CD14-positive monocyte (primary cell): ENCODE results near the gene CCL18. TPM values are rescaled to one million over a fixed set of nuclear protein-coding genes. Genes with fewer than 3 reads are reported as not detected.

Experiments
- DNase-seq, 3 donors: peaks; one replicate each; pipeline ENCODE4 v3.0.0-alpha.2; 2011 to 2022
- H2AFZ ChIP-seq: 2 replicates; pipeline ENCODE4 v1.6.0; 2012; ENCODE audit warnings: mild to moderate bottlenecking, low read depth, low read length, inconsistent platforms; ENCODE audit not compliant: insufficient read depth, poor library complexity, severe bottlenecking
- H3K27ac ChIP-seq, 2 donors: 1 replicate in 1 of 2; 2 replicates in 1 of 2; pipeline ENCODE4 v1.5.1; 2012 to 2013; ENCODE audit warnings: low read length in 2 of 2, control low read depth in 1 of 2, inconsistent platforms in 1 of 2, low read depth in 1 of 2, mild to moderate bottlenecking in 1 of 2
- H3K27me3 ChIP-seq, 2 donors: one replicate each; pipeline versions ENCODE4 v1.6.0 to v1.6.1; 2011 to 2013; ENCODE audit warnings: low read length in 2 of 2; ENCODE audit not compliant: control insufficient read depth in 2 of 2, insufficient read depth in 2 of 2
- H3K36me3 ChIP-seq, 2 donors: replicated peaks in 1 of 2; 1 replicate in 1 of 2; 2 replicates in 1 of 2; pipeline versions ENCODE4 v1.5.1 to v1.6.1; 2012 to 2013; ENCODE audit warnings: low read length in 2 of 2, control low read depth in 1 of 2, inconsistent platforms in 1 of 2, mild to moderate bottlenecking in 1 of 2; ENCODE audit not compliant: insufficient read depth in 2 of 2, control insufficient read depth in 1 of 2
- H3K4me1 ChIP-seq, 2 donors: 1 replicate in 1 of 2; 2 replicates in 1 of 2; pipeline versions ENCODE4 v1.5.1 to v1.6.1; 2012 to 2013; ENCODE audit warnings: low read length in 2 of 2, control low read depth in 1 of 2, inconsistent platforms in 1 of 2, mild to moderate bottlenecking in 1 of 2, moderate library complexity in 1 of 2; ENCODE audit not compliant: insufficient read depth in 2 of 2, control insufficient read depth in 1 of 2
- H3K4me2 ChIP-seq: replicated peaks from 2 replicates; pipeline ENCODE3; 2012; ENCODE audit warnings: low read length, moderate library complexity, mild to moderate bottlenecking; ENCODE audit not compliant: poor library complexity, severe bottlenecking; ENCODE audit errors: extremely low read depth
- H3K4me3 ChIP-seq, 3 experiments: fragments of 200-600 bp in 1 of 3; sonication (generic) in 1 of 3; replicated peaks in 1 of 3; 1 replicate in 2 of 3; 2 replicates in 1 of 3; pipeline ENCODE4 v1.5.1; 2011 to 2013; ENCODE audit warnings: low read length in 3 of 3, mild to moderate bottlenecking in 3 of 3, control low read depth in 2 of 3, low read depth in 2 of 3, inconsistent platforms in 1 of 3, moderate library complexity in 1 of 3
- H3K79me2 ChIP-seq: 2 replicates; pipeline ENCODE4 v1.6.0; 2012; ENCODE audit warnings: mild to moderate bottlenecking, control low read depth, inconsistent platforms, low read length, moderate library complexity; ENCODE audit not compliant: insufficient read depth
- H3K9ac ChIP-seq: 2 replicates; pipeline ENCODE4 v1.6.0; 2017; ENCODE audit warnings: low read length, mild to moderate bottlenecking; ENCODE audit not compliant: insufficient read depth, poor library complexity, severe bottlenecking
- H3K9me3 ChIP-seq, 2 donors: replicated peaks in 1 of 2; 1 replicate in 1 of 2; 2 replicates in 1 of 2; pipeline versions ENCODE4 v1.5.1 to v1.6.1; 2012 to 2013; ENCODE audit warnings: low read length in 2 of 2, control low read depth in 1 of 2; ENCODE audit not compliant: control insufficient read depth in 1 of 2, insufficient read depth in 1 of 2
- H4K20me1 ChIP-seq: 2 replicates; pipeline ENCODE4 v1.6.0; 2012; ENCODE audit warnings: mild to moderate bottlenecking, low read length, control low read depth, moderate library complexity; ENCODE audit not compliant: insufficient read depth
- H3K27ac Mint-ChIP-seq, 7 donors: one replicate each; pipeline ENCODE4 v1.8.0; 2020; ENCODE audit warnings: mild to moderate bottlenecking in 7 of 7, mixed read lengths in 7 of 7, moderate library complexity in 6 of 7, inconsistent platforms in 2 of 7
- H3K27me3 Mint-ChIP-seq, 3 donors: one replicate each; pipeline ENCODE4 v1.8.0; 2021 to 2022; ENCODE audit warnings: low read depth in 3 of 3, mild to moderate bottlenecking in 3 of 3, mixed read lengths in 3 of 3, moderate library complexity in 3 of 3, inconsistent platforms in 1 of 3
- H3K36me3 Mint-ChIP-seq, 2 donors: one replicate each; pipeline ENCODE4 v1.8.0; 2020; ENCODE audit warnings: mixed read lengths in 2 of 2, inconsistent platforms in 1 of 2, mild to moderate bottlenecking in 1 of 2
- H3K4me1 Mint-ChIP-seq: one replicate; pipeline ENCODE4 v1.8.0; 2020; ENCODE audit warnings: mild to moderate bottlenecking, mixed read lengths
- H3K4me3 Mint-ChIP-seq, 2 donors: one replicate each; pipeline ENCODE4 v1.8.0; 2020; ENCODE audit warnings: mild to moderate bottlenecking in 2 of 2, mixed read lengths in 2 of 2, moderate library complexity in 1 of 2
- H3K9me3 Mint-ChIP-seq, 7 donors: one replicate each; pipeline ENCODE4 v1.8.0; 2020 to 2022; ENCODE audit warnings: mixed read lengths in 7 of 7, mild to moderate bottlenecking in 6 of 7, moderate library complexity in 6 of 7, inconsistent platforms in 2 of 7
- WGBS: methylation state at CpG from one replicate; pipeline ENCODE4 v1.1.5; 2013; ENCODE audit warnings: missing lambda C conversion rate; ENCODE audit not compliant: insufficient coverage; 5-methylcytosine and 5-hydroxymethylcytosine counted together
- intact Hi-C, 2 donors: fragments of 100-400 bp; cut with micrococcal nuclease; formaldehyde crosslinking; loops; one replicate each; pipeline versions ENCODE4 v1.15.0 to v1.15.1; 2023
- polyA plus RNA-seq, 3 donors: library from polyadenylated mRNA; depleted of rRNA in 1 of 3; unstranded in 2 of 3; stranded (reverse) in 1 of 3; fragments of 300-500 nt in 2 of 3; fragments of >200 nt in 1 of 3; fragmentation: Illumina TruSeq in 2 of 3; gene quantifications; 1 replicate in 2 of 3; 2 replicates in 1 of 3; pipeline ENCODE4 v1.2.3, GENCODE V29; 2012 to 2021
- TF ChIP-seq, protein P1 (sequence below): fragments of 200-600 bp; IDR thresholded peaks from one replicate; pipeline ENCODE4 v1.8.0; 2022; ENCODE audit warnings: antibody characterized with exemption, mild to moderate bottlenecking

The CCL18 gene
- polyA plus RNA-seq, 3 donors = not detected

DNA sequence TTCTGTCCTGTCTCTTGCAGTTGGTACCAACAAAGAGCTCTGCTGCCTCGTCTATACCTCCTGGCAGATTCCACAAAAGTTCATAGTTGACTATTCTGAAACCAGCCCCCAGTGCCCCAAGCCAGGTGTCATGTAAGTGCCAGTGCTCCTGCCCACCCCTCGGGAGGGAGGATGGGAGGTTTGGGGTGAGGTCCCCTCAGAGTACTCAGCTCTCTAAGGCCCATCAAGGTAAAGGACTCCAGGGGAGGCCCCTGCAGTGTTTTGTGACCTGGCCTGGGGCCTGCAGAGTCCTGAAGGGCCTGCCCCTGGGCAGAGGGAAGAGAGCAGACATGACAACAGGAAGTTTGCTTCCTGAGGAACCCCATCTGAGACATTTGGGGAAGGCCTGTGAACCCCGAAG lies 6.4 kb downstream of the CCL18 start:
- Histone ChIP-seq H3K9ac (peak overlapping the region; percentile 5), H3K36me3 (no peaks in the 10 kb centered on the region), H3K4me3 (no peak overlapping the region), H3K9me3 (no peaks in the 10 kb centered on the region), H4K20me1 (no peaks in the 10 kb centered on the region), H3K27me3 (no peaks in the 10 kb centered on the region), H2AFZ (peak overlapping the region; percentile 8), H3K4me2 (no peak overlapping the region), H3K27ac (no peak overlapping the region), H3K79me2 (no peaks in the 10 kb centered on the region), H3K4me1 (peaks cover 6 to 7% of the 10 kb centered on the region in 2 donors)
- intact Hi-C loops = loop anchor here in 1 of 2 donors (5.0 to 10.0 kb wide), 3 partner anchors 56 to 93 kb away; partner anchors contain the start of gene CCL23
- WGBS = 83% methylated on average over 1 of the region's 3 CpGs
- Mint-ChIP-seq H3K27ac (peak overlapping the region in 3 of 7 donors; percentile 27 to 48 (median 32)), H3K9me3 (no peaks in the 10 kb centered on the region), H3K4me1 (peaks cover 14% of the 10 kb centered on the region), H3K27me3 (peaks cover 0 to 2% (median under 1%) of the 10 kb centered on the region in 3 donors), H3K4me3 (no peak overlapping the region), H3K36me3 (no peaks in the 10 kb centered on the region)
- TF ChIP-seq, protein P1, sequence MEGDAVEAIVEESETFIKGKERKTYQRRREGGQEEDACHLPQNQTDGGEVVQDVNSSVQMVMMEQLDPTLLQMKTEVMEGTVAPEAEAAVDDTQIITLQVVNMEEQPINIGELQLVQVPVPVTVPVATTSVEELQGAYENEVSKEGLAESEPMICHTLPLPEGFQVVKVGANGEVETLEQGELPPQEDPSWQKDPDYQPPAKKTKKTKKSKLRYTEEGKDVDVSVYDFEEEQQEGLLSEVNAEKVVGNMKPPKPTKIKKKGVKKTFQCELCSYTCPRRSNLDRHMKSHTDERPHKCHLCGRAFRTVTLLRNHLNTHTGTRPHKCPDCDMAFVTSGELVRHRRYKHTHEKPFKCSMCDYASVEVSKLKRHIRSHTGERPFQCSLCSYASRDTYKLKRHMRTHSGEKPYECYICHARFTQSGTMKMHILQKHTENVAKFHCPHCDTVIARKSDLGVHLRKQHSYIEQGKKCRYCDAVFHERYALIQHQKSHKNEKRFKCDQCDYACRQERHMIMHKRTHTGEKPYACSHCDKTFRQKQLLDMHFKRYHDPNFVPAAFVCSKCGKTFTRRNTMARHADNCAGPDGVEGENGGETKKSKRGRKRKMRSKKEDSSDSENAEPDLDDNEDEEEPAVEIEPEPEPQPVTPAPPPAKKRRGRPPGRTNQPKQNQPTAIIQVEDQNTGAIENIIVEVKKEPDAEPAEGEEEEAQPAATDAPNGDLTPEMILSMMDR = no peak
- DNase-seq = peak in 2 of 3 donors; percentile 15 to 67

DNA sequence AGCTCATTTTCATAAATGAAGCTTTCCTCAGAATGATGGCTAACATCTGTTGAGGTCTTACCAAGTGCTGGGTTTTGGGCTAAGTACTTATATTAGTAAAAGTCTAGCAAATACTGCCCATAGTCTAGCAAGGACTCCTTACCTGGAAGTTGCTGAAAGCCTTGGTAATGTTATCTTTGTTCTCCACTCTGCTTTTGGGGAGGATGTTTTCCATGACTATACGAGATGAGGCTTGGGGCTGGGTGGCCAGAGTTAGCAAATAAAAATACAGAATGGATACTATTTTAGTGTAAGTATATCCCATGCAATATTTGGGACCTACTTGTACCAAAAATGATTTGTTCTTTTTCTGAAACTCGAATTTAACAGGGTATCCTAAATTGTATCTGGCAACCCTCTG lies 7.7 kb downstream of the CCL18 start:
- H3K27ac Mint-ChIP-seq = no peak overlapping the region
- Histone ChIP-seq H3K4me3 (no peak overlapping the region), H2AFZ (no peak overlapping the region), H3K79me2 (no peaks in the 10 kb centered on the region), H4K20me1 (no peaks in the 10 kb centered on the region), H3K27ac (no peak overlapping the region), H3K4me1 (peaks cover 6 to 7% of the 10 kb centered on the region in 2 donors), H3K36me3 (no peaks in the 10 kb centered on the region), H3K9ac (no peak overlapping the region), H3K9me3 (no peaks in the 10 kb centered on the region), H3K27me3 (no peaks in the 10 kb centered on the region), H3K4me2 (no peak overlapping the region)
- peaks cover 14% of the 10 kb centered on the region for H3K4me1 Mint-ChIP-seq
- H3K36me3 Mint-ChIP-seq = no peaks in the 10 kb centered on the region
- TF ChIP-seq, protein P1 = no peak
- H3K27me3 Mint-ChIP-seq = peaks cover 0 to 4% (median 0%) of the 10 kb centered on the region in 3 donors
- DNase-seq = no peak
- H3K4me3 Mint-ChIP-seq = no peak overlapping the region
- 100% methylated on average over 1 of the region's 2 CpGs for WGBS
- no peaks in the 10 kb centered on the region for H3K9me3 Mint-ChIP-seq
- intact Hi-C loops = loop anchor here in 1 of 2 donors (5.0 to 10.0 kb wide), 3 partner anchors 57 to 94 kb away; partner anchors contain the start of gene CCL23
